DOHH2 (cell line): ENCODE data around the gene LIMK2.

Experiments
- H3F3A ChIP-seq: fragments of 200-600 bp; sonication (generic), shearing (Covaris generic); 2 replicates; pipeline ENCODE4 v1.6.0; 2016; ENCODE audit warnings: antibody characterized with exemption, mild to moderate bottlenecking; ENCODE audit not compliant: control insufficient read depth, insufficient read depth
- H3K27ac ChIP-seq: fragments of 200-600 bp; sonication (generic); 2 replicates; pipeline ENCODE4 v1.5.1; 2014; ENCODE audit warnings: low read depth, mild to moderate bottlenecking, low read length, moderate library complexity
- H3K27me3 ChIP-seq: fragments of 200-600 bp; sonication (generic); 2 replicates; pipeline ENCODE4 v1.6.1; 2014; ENCODE audit warnings: mild to moderate bottlenecking, low read length, mixed read lengths; ENCODE audit not compliant: control insufficient read depth
- H3K36me3 ChIP-seq: fragments of 200-600 bp; sonication (generic); 2 replicates; pipeline ENCODE4 v1.6.1; 2014; ENCODE audit warnings: mild to moderate bottlenecking, low read length, moderate library complexity, mixed read lengths; ENCODE audit not compliant: control insufficient read depth
- H3K4me1 ChIP-seq: fragments of 200-600 bp; sonication (generic); 2 replicates; pipeline ENCODE4 v1.6.1; 2014; ENCODE audit warnings: mild to moderate bottlenecking, low read length, mixed read lengths; ENCODE audit not compliant: control insufficient read depth
- H3K4me2 ChIP-seq: fragments of 200-600 bp; sonication (generic); 2 replicates; pipeline ENCODE4 v1.6.0; 2014; ENCODE audit warnings: mild to moderate bottlenecking, low read length, moderate library complexity
- H3K4me3 ChIP-seq: fragments of 200-600 bp; sonication (generic); 2 replicates; pipeline ENCODE4 v1.5.1; 2014; ENCODE audit warnings: mild to moderate bottlenecking, low read length, mixed read lengths
- H3K79me2 ChIP-seq: fragments of 200-600 bp; sonication (generic); 2 replicates; pipeline ENCODE4 v1.6.1; 2014; ENCODE audit warnings: mild to moderate bottlenecking, low read length, mixed read lengths; ENCODE audit not compliant: control insufficient read depth
- H3K9me2 ChIP-seq: fragments of 200-600 bp; sonication (generic); replicated peaks from 2 replicates; pipeline ENCODE4 v1.6.1; 2014; ENCODE audit warnings: mild to moderate bottlenecking, low read length, mixed read lengths; ENCODE audit not compliant: control insufficient read depth
- H3K9me3 ChIP-seq: fragments of 200-600 bp; sonication (generic); 2 replicates; pipeline ENCODE4 v1.6.1; 2014; ENCODE audit warnings: antibody characterized with exemption, low read length, mixed read lengths; ENCODE audit not compliant: control insufficient read depth, insufficient read depth
- H4K20me1 ChIP-seq: fragments of 200-600 bp; sonication (generic); 2 replicates; pipeline ENCODE4 v1.6.0; 2014; ENCODE audit warnings: low read depth, mild to moderate bottlenecking, antibody characterized with exemption, low read length, moderate library complexity; ENCODE audit not compliant: control insufficient read depth, insufficient read depth
- EZH2phosphoT487 ChIP-seq: fragments of 200-600 bp; sonication (generic); IDR thresholded peaks from 2 replicates; pipeline ENCODE4 v1.6.1; 2017; ENCODE audit warnings: borderline replicate concordance, mild to moderate bottlenecking, antibody characterized with exemption, low read length, moderate library complexity, mixed read lengths
- TF ChIP-seq, protein P1 (sequence below): fragments of 200-600 bp; sonication (generic); IDR thresholded peaks from one replicate; pipeline ENCODE4 v1.5.1; 2014; ENCODE audit warnings: antibody characterized with exemption, mild to moderate bottlenecking, low read depth, low read length; ENCODE audit not compliant: poor library complexity, severe bottlenecking

The LIMK2 gene

GRCh38 chr22:31323578-31324550 is 111.8 kb downstream of the LIMK2 start:
- no peak for TF ChIP-seq EZH2phosphoT487
- TF ChIP-seq, protein P1, sequence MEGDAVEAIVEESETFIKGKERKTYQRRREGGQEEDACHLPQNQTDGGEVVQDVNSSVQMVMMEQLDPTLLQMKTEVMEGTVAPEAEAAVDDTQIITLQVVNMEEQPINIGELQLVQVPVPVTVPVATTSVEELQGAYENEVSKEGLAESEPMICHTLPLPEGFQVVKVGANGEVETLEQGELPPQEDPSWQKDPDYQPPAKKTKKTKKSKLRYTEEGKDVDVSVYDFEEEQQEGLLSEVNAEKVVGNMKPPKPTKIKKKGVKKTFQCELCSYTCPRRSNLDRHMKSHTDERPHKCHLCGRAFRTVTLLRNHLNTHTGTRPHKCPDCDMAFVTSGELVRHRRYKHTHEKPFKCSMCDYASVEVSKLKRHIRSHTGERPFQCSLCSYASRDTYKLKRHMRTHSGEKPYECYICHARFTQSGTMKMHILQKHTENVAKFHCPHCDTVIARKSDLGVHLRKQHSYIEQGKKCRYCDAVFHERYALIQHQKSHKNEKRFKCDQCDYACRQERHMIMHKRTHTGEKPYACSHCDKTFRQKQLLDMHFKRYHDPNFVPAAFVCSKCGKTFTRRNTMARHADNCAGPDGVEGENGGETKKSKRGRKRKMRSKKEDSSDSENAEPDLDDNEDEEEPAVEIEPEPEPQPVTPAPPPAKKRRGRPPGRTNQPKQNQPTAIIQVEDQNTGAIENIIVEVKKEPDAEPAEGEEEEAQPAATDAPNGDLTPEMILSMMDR = no peak
- Histone ChIP-seq H3F3A (peaks cover 4% of the 10 kb centered on the region; the same call in 1 of the 2 replicates), H3K27me3 (no peaks in the 10 kb centered on the region), H3K36me3 (peaks cover 55% of the 10 kb centered on the region), H3K9me2 (no peaks in the 10 kb centered on the region), H3K4me1 (peaks cover 6% of the 10 kb centered on the region), H3K27ac (no peak overlapping the region), H3K4me3 (no peak overlapping the region), H3K9me3 (no peaks in the 10 kb centered on the region), H3K4me2 (no peak overlapping the region), H3K79me2 (no peaks in the 10 kb centered on the region), H4K20me1 (no peaks in the 10 kb centered on the region)

DNA sequence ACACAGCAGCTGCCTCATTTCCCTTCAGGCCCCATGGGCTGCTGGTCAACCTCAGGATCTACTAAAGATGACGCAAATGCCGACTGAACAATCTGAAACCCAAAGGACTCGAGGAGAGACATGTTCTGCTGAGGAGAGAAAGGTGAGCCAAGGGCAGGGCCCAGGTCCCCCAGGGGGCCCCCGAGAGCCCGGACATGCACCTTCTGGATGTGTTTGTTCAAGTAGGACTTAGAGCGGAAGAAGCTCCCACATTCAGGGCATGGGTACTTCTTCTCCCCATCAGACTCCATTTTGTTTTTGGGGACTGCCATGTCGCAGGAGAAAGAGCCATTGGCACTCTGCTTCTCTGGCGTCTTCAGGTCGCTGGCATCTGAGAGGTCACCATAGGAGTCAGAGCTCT is 114.8 kb downstream of the LIMK2 start:
- no peak overlapping the region for H3K4me2 ChIP-seq
- peaks cover 11% of the 10 kb centered on the region for H3K79me2 ChIP-seq
- no peak overlapping the region for H3K4me3 ChIP-seq
- no peak overlapping the region for H3K27ac ChIP-seq
- no peaks in the 10 kb centered on the region for H3K9me2 ChIP-seq
- H3K27me3 ChIP-seq = no peaks in the 10 kb centered on the region
- H4K20me1 ChIP-seq = no peaks in the 10 kb centered on the region
- H3K9me3 ChIP-seq = no peaks in the 10 kb centered on the region
- H3K4me1 ChIP-seq = no peaks in the 10 kb centered on the region
- H3F3A ChIP-seq = peaks cover 4% of the 10 kb centered on the region; the same call in 1 of the 2 replicates
- H3K36me3 ChIP-seq = peaks cover 83% of the 10 kb centered on the region
- no peak for TF ChIP-seq EZH2phosphoT487
- TF ChIP-seq, protein P1 = no peak

GRCh38 chr22:31327806-31328543 is 115.9 kb downstream of the LIMK2 start:
- H3K79me2 ChIP-seq = peaks cover 20% of the 10 kb centered on the region
- H3F3A ChIP-seq = peaks cover 4% of the 10 kb centered on the region; the same call in 1 of the 2 replicates
- no peaks in the 10 kb centered on the region for H3K9me2 ChIP-seq
- no peaks in the 10 kb centered on the region for H3K27me3 ChIP-seq
- no peak overlapping the region for H3K27ac ChIP-seq
- H3K4me2 ChIP-seq = no peak overlapping the region
- H3K9me3 ChIP-seq = no peaks in the 10 kb centered on the region
- no peak for TF ChIP-seq EZH2phosphoT487
- TF ChIP-seq, protein P1 = no peak
- H4K20me1 ChIP-seq = no peaks in the 10 kb centered on the region
- no peak overlapping the region for H3K4me3 ChIP-seq
- H3K36me3 ChIP-seq = peaks cover 88% of the 10 kb centered on the region
- H3K4me1 ChIP-seq = no peaks in the 10 kb centered on the region
